Spleen (tissue), 7 donors: ENCODE data around the gene ZNF609.

Experiments
- POLR2AphosphoS5 ChIP-seq, 3 donors: sonication (generic); formaldehyde crosslinking; IDR thresholded peaks; one replicate each; pipeline ENCODE4 v1.5.1; 2017; ENCODE audit warnings: antibody characterized with exemption in 3 of 3
- TF ChIP-seq, protein P1 (sequence below), 11 experiments: fragments of 200-600 bp in 7 of 11; fragments of 450-650 bp in 4 of 11; sonication (generic) in 4 of 11; IDR thresholded peaks in 8 of 11; conservative IDR thresholded peaks in 3 of 11; 1 replicate in 7 of 11; 2 replicates in 4 of 11; pipeline versions ENCODE4 v1.4.0 to v1.8.0; 2016 to 2021; ENCODE audit warnings: antibody characterized with exemption in 11 of 11, inconsistent platforms in 4 of 11, mild to moderate bottlenecking in 1 of 11
- donor health status: DM: no; HTN: no; CAD: no; lungs with moderate emphysema.
- donor health status: DM: no; HTN: no; CAD: no.
- donor health status: DM: no; HTN: no; CAD: no.

DNA sequence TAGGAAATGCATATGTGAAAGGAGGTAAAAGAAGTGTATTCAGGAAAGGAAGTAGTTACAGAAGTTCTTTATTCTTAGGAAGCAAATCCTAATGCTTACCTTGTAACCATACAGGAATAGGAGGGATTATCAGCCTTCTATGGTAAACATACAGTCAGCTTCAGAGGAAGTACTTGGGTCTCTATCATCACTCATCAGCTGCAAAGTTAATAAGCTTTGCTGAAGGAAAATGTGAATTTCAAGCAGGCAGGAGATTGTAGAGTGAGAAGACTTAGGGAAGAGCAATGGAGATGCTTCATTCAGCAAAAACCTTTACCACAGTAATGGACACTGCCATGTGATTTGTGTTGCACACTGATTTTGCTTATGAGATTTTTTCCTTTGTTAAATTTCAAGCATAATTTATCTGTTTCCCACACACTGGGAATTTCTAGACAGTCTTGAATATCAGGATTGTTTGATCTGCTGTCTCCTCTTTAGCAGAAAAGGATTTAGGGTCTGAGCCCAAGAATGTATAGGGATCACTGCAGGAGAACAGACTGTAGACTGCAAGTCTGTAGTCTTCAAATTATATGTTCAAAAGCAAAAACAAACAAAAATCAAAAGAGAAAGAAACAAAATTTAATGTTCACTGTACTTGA, 150.8 kb downstream of the ZNF609 start:
- TF ChIP-seq, protein P1, sequence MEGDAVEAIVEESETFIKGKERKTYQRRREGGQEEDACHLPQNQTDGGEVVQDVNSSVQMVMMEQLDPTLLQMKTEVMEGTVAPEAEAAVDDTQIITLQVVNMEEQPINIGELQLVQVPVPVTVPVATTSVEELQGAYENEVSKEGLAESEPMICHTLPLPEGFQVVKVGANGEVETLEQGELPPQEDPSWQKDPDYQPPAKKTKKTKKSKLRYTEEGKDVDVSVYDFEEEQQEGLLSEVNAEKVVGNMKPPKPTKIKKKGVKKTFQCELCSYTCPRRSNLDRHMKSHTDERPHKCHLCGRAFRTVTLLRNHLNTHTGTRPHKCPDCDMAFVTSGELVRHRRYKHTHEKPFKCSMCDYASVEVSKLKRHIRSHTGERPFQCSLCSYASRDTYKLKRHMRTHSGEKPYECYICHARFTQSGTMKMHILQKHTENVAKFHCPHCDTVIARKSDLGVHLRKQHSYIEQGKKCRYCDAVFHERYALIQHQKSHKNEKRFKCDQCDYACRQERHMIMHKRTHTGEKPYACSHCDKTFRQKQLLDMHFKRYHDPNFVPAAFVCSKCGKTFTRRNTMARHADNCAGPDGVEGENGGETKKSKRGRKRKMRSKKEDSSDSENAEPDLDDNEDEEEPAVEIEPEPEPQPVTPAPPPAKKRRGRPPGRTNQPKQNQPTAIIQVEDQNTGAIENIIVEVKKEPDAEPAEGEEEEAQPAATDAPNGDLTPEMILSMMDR (IDR thresholded peaks at IDR 0.05 in 8 of 11, conservative IDR thresholded peaks at IDR 0.05 in 3 of 11), result no peak
- no peak for TF ChIP-seq POLR2AphosphoS5 (IDR thresholded peaks at IDR 0.05)
